Cardiac fibroblast (primary cell): ENCODE results near the gene OR1I1.

ENCODE experiments used
- DNase-seq, 2 donors: peaks; one replicate each; pipeline versions ENCODE4 v3.0.0 to v3.0.0-alpha.2; 2010; ENCODE audit warnings: low read depth in 2 of 2
- H3K4me3 ChIP-seq, 2 donors: replicated peaks in 1 of 2; 1 replicate in 1 of 2; 2 replicates in 1 of 2; pipeline ENCODE4 v1.5.1; 2011; ENCODE audit warnings: low read depth in 2 of 2, low read length in 2 of 2, mild to moderate bottlenecking in 2 of 2, moderate library complexity in 1 of 2
- CTCF ChIP-seq: IDR thresholded peaks from one replicate; pipeline ENCODE4 v1.5.1; 2011; ENCODE audit warnings: low read depth, mild to moderate bottlenecking, low read length, inconsistent platforms

The OR1I1 gene

DNA sequence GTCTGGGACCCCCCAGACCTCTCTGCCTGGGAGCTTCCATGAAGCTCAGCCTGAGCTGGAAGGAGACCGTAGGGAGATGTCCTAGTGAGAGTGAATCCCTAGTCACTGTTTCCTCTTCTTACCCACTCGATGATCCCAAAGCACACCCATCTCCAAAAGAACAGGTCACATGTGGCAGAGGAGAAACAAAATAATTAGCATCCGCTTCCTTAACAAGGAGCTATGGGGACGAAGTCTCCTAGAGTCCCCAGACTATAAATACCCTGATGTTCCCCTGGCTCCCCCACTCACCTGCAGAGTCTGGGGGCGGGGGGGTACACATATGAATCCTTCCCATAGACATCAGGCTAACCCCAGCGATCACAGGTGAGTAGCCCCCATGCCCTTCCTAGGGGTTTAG lies at the start of gene OR1I1:
Gene OR1I1, plus strand, starts transcription at position 301 of the 400 bp plus-strand sequence. CDS start 4,855 bp downstream, outside the sequence.
- TF ChIP-seq CTCF, result no peak
- DNase-seq, result no peak
- no peak within 1 kb of the TSS for H3K4me3 ChIP-seq

GRCh38 chr19:15035795-15036311 lies 46.2 kb upstream of the OR1I1 start:
- no peak for DNase-seq
- no peak overlapping the region for H3K4me3 ChIP-seq
- no peak for TF ChIP-seq CTCF

DNA sequence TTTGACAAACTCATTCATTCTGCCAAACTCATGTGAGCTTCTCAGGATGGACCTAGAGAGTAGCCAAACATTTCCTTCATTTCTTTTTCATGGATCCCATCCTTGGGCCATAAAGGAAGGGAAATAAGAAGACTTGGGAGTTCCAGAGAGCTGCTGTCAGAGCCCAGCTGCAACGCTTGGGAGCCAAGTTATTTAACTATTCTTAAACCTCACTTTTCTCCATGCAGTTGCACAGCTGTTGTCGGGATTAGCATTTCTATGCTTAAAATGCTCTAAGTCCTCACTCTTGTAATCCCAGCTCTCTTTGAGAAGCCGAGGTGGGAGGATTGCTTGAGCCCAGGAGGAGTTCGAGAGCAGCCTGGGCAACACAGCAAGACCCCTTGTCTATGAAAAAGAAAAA lies 44.4 kb upstream of the OR1I1 start:
- TF ChIP-seq CTCF, result no peak
- H3K4me3 ChIP-seq, result no peak overlapping the region
- no peak for DNase-seq

- DNase-seq, result peak in 1 of 2 donors; percentile 25
- TF ChIP-seq CTCF, result no peak
- H3K4me3 ChIP-seq, result no peak overlapping the region
Measured at GRCh38 chr19:15038294-15038693, 43.7 kb upstream of the OR1I1 start.

DNA sequence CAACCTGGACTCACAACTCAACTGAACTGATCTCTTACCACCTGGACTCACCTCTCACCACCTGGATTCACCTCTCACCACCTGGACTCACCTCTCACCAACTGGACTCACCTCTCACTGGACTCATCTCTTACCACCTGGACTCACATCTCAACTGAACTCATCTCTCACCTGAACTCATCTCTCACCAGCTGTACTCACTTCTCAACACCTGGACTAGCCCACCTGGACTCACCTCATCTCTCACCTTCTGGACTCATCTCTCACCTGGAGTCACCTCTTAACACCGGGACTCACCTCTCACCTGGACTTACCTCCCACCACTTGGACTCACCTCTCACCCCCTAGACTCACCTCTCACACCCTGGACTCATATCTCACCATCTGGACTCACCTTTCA lies 40.0 kb upstream of the OR1I1 start:
- TF ChIP-seq CTCF, result no peak
- H3K4me3 ChIP-seq, result no peak overlapping the region
- no peak for DNase-seq

- DNase-seq, result no peak
- no peak overlapping the region for H3K4me3 ChIP-seq
- no peak for TF ChIP-seq CTCF
Measured at GRCh38 chr19:15042826-15043225, 39.2 kb upstream of the OR1I1 start.

DNA sequence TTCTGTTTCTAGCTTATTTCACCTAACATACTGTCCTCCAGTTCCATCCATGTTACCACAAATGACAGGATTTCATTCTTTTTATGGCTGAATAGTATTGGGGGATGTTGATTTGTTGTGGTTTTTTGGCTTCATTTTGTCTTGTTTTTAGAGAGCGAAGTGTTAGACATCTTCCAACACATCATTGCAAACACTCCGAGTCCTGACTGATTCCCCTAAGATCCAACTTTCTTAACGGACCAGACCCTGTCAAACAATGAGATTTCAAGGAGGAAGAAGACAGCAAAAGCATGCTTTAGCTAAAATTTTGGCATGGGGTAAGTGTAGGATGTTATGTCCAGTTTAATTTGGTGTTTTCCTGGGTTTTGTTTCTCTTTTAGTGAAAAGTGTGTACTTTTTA lies 36.5 kb upstream of the OR1I1 start:
- TF ChIP-seq CTCF, result no peak
- no peak for DNase-seq

More for the DNA sequence above, 36.5 kb upstream of the OR1I1 start:
- no peak overlapping the region for H3K4me3 ChIP-seq
